GM19397 (cell line): ENCODE data around the gene TOMM5.

Experiments used
- ATAC-seq: cut with Tn5 transposase; IDR thresholded peaks from one replicate; pipeline ENCODE4 v1.9.1; 2021; ENCODE audit warnings: mild to moderate bottlenecking, moderate library complexity; ENCODE audit not compliant: unreplicated experiment

The TOMM5 gene

GRCh38 chr9:37564916-37565315 is 27.5 kb downstream of the TOMM5 start:
- no peak for ATAC-seq

- ATAC-seq: no peak
These were observed 28.4 kb downstream of the TOMM5 start for GRCh38 chr9:37563806-37564513.

- ATAC-seq: no peak
These were observed 29.6 kb downstream of the TOMM5 start for GRCh38 chr9:37562826-37563225.

GRCh38 chr9:37561682-37562081 is 30.7 kb downstream of the TOMM5 start:
- no peak for ATAC-seq

GRCh38 chr9:37559855-37560592 is 32.4 kb downstream of the TOMM5 start:
- no peak for ATAC-seq

GRCh38 chr9:37559125-37559524 is 33.3 kb downstream of the TOMM5 start:
- ATAC-seq: no peak

GRCh38 chr9:37555786-37556185 is 36.6 kb downstream of the TOMM5 start:
- no peak for ATAC-seq

GRCh38 chr9:37554318-37554717 is 38.1 kb downstream of the TOMM5 start:
- ATAC-seq: no peak

GRCh38 chr9:37551888-37552287 is 40.5 kb downstream of the TOMM5 start:
- no peak for ATAC-seq

GRCh38 chr9:37551468-37551867 is 40.9 kb downstream of the TOMM5 start:
- ATAC-seq: no peak

- ATAC-seq: no peak
These were observed 41.6 kb downstream of the TOMM5 start for GRCh38 chr9:37550781-37551180.

GRCh38 chr9:37549527-37549926 is 42.9 kb downstream of the TOMM5 start:
- ATAC-seq: no peak

GRCh38 chr9:37547328-37547878 is 45.0 kb downstream of the TOMM5 start:
- ATAC-seq: no peak

GRCh38 chr9:37543468-37543867 is 48.9 kb downstream of the TOMM5 start:
- no peak for ATAC-seq

- ATAC-seq: no peak
These were observed 49.5 kb downstream of the TOMM5 start for GRCh38 chr9:37542895-37543294.

- ATAC-seq: no peak
These were observed 49.9 kb downstream of the TOMM5 start for GRCh38 chr9:37542488-37542887.

- ATAC-seq: no peak
These were observed 50.9 kb downstream of the TOMM5 start for GRCh38 chr9:37541465-37541864.

- no peak for ATAC-seq
These were observed 51.8 kb downstream of the TOMM5 start for GRCh38 chr9:37540634-37541033.

- ATAC-seq: no peak
These were observed 52.8 kb downstream of the TOMM5 start for GRCh38 chr9:37539634-37540033.
